ENCODE data around the gene LANCL2. TPM values are rescaled to one million over a fixed set of nuclear protein-coding genes. Genes with fewer than 3 reads are reported as not detected.

The LANCL2 gene
- total RNA-seq, 2 donors from 2014 or later, result 6.6 to 11.4 TPM

DNA sequence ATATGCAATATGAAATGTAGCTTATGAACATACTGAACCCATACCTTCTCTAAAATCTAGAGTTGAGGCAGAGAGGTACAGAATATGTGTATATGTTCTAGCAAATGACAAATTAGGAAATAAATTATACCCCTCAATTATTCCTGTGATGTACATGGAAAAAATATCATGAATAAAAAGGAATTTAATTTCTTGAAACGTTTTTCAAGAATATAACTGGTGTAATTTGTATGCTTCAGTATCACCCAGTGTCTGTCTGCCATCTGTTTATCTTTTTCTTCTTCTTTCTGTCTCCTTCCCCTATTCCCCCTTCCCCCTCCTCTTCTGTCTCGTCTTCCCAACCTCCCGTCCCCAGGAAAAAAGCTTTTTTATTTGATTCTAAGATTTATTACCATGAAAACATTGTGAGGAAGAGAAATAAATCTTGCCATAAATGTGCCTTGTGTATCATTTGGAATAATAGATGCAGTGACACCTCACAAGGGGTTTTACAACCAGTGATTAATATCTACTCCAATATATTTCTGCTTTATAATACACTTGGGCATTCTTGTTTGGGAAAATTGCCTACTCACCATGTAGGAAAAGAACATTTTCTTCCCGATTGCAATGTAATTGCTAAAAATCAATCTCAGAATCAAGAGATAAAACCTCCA, 12.2 kb downstream of the LANCL2 start:
- Histone ChIP-seq H3K27me3 (replicated peaks; ENCODE audit: insufficient read depth) (no peaks in the 10 kb centered on the region), H3K4me3 (no peak overlapping the region), H3K4me1 (ENCODE audit: control insufficient read depth in 1 of 2, low read depth in 2 of 2) (no peaks in the 10 kb centered on the region), H3K36me3 (no peaks in the 10 kb centered on the region), H3K9me3 (no peaks in the 10 kb centered on the region), H3K27ac (no peak overlapping the region)
- TF ChIP-seq, protein P1, sequence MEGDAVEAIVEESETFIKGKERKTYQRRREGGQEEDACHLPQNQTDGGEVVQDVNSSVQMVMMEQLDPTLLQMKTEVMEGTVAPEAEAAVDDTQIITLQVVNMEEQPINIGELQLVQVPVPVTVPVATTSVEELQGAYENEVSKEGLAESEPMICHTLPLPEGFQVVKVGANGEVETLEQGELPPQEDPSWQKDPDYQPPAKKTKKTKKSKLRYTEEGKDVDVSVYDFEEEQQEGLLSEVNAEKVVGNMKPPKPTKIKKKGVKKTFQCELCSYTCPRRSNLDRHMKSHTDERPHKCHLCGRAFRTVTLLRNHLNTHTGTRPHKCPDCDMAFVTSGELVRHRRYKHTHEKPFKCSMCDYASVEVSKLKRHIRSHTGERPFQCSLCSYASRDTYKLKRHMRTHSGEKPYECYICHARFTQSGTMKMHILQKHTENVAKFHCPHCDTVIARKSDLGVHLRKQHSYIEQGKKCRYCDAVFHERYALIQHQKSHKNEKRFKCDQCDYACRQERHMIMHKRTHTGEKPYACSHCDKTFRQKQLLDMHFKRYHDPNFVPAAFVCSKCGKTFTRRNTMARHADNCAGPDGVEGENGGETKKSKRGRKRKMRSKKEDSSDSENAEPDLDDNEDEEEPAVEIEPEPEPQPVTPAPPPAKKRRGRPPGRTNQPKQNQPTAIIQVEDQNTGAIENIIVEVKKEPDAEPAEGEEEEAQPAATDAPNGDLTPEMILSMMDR (IDR thresholded peaks at IDR 0.05), result no peak
- no peak for DNase-seq (ENCODE audit: low spot score)
- ATAC-seq (ENCODE audit: insufficient number of reproducible peaks, low FRiP score, low read depth), result no peak

DNA sequence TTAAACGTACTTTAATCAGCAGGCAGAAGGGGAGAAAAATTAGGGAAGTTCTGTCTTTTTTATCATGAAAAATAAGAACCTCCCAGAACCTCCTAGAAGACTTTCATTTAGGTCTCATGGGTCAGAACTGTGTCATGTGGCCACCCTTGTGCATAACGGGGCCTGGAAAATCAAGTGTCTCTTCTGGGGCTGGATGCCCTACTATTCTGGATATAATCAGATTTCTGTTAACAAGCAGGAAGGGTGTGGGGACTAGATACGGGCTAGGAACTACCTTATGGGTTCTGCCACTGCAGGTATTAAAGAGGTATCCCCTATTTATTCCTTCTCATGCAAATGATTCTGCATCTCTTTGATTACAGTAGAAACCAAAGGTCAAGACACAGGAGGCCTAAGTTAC, 14.1 kb downstream of the LANCL2 start:
- TF ChIP-seq, protein P1 (IDR thresholded peaks at IDR 0.05), result no peak
- Histone ChIP-seq H3K4me1 (ENCODE audit: control insufficient read depth in 1 of 2, low read depth in 2 of 2) (no peaks in the 10 kb centered on the region), H3K9me3 (no peaks in the 10 kb centered on the region), H3K36me3 (no peaks in the 10 kb centered on the region), H3K27me3 (replicated peaks; ENCODE audit: insufficient read depth) (no peaks in the 10 kb centered on the region), H3K4me3 (no peak overlapping the region), H3K27ac (no peak overlapping the region)
- DNase-seq (ENCODE audit: low spot score) (no peak), ATAC-seq (ENCODE audit: insufficient number of reproducible peaks, low FRiP score, low read depth) (no peak)

DNA sequence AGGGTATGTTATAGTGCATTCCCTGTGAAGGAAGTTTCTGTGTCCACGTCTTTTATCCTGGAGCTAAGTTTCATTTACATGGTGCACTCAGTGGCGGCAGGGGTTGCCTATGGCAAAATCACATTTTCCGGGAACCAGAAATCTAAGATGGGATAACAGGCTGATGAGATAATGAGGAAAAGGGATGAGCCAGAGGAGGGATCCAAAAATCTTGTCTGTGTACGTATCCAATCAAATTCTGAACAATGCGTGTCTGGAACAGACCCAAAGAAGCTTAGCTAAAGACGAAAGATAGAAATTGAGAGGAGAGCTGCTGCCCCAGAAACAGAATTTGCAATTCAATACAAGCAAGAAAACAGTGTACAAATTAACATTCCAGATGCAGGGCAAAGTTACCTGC, 16.1 kb downstream of the LANCL2 start:
- ATAC-seq (ENCODE audit: insufficient number of reproducible peaks, low FRiP score, low read depth) (no peak), DNase-seq (ENCODE audit: low spot score) (no peak)
- Histone ChIP-seq H3K9me3 (no peaks in the 10 kb centered on the region), H3K4me1 (ENCODE audit: control insufficient read depth in 1 of 2, low read depth in 2 of 2) (no peaks in the 10 kb centered on the region), H3K36me3 (no peaks in the 10 kb centered on the region), H3K27ac (no peak overlapping the region), H3K4me3 (no peak overlapping the region), H3K27me3 (replicated peaks; ENCODE audit: insufficient read depth) (no peaks in the 10 kb centered on the region)
- TF ChIP-seq, protein P1 (IDR thresholded peaks at IDR 0.05), result no peak

DNA sequence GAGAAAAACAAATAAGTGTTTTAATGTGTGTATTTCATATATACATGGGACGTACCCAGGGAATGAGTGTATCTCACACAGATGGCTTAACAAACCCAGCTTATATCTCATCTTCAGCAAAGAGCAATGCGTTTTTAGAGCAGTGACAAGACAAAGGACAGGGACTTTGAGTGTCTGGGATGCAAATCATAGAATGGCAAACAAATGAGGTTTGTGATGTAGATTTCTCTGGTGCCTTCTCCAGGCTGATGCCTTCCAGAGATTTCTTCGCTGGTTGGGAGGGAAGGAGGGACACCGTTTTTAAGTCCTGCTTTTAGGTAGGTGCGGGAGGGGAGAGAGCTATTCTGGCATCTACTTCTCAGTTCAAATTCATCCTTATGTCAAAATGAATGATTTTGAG, 16.6 kb downstream of the LANCL2 start:
- ATAC-seq (ENCODE audit: insufficient number of reproducible peaks, low FRiP score, low read depth) (no peak), DNase-seq (ENCODE audit: low spot score) (no peak)
- TF ChIP-seq, protein P1 (IDR thresholded peaks at IDR 0.05), result no peak
- H3K27ac ChIP-seq, result no peak overlapping the region
- no peaks in the 10 kb centered on the region for H3K27me3 ChIP-seq (replicated peaks; ENCODE audit: insufficient read depth)
- no peaks in the 10 kb centered on the region for H3K9me3 ChIP-seq
- H3K36me3 ChIP-seq, result no peaks in the 10 kb centered on the region
- H3K4me1 ChIP-seq (ENCODE audit: control insufficient read depth in 1 of 2, low read depth in 2 of 2), result no peaks in the 10 kb centered on the region
- H3K4me3 ChIP-seq, result no peak overlapping the region

DNA sequence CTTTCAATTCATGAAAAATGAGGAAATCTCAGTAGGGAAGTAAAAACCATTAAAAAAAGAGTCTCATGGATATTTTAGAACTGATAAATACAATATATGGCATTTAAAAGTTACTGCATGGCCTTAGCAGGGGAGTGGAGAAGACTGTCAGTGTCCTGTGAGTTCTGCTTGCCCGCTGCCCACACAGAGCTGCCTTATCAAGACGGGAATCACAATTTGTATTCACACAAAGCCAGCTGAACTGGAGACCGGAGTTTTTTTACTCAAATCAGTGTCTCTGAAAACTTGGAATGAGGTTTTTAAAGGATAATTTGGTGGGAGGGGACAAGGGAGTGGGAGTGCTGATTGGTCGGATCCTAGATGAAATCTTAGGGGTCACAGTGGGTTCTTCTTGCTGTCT, 17.1 kb downstream of the LANCL2 start:
- H3K9me3 ChIP-seq, result no peaks in the 10 kb centered on the region
- no peak overlapping the region for H3K27ac ChIP-seq
- H3K4me1 ChIP-seq (ENCODE audit: control insufficient read depth in 1 of 2, low read depth in 2 of 2), result no peaks in the 10 kb centered on the region
- H3K4me3 ChIP-seq, result no peak overlapping the region
- TF ChIP-seq, protein P1 (IDR thresholded peaks at IDR 0.05), result no peak
- no peak for DNase-seq (ENCODE audit: low spot score)
- ATAC-seq (ENCODE audit: insufficient number of reproducible peaks, low FRiP score, low read depth), result no peak
- no peaks in the 10 kb centered on the region for H3K36me3 ChIP-seq
- H3K27me3 ChIP-seq (replicated peaks; ENCODE audit: insufficient read depth), result no peaks in the 10 kb centered on the region
